SK-N-SH (cell line): Measurements from ENCODE around the gene PDE4B. TPM values are rescaled to one million over a fixed set of nuclear protein-coding genes. Genes with fewer than 3 reads are reported as not detected.

Experiments
- CTCF ChIA-PET: fragments of 300-600, 350-600 bp; formaldehyde crosslinking; extraction: SDS; loops from one replicate; lab custom pipeline; 2021; lab: Yijun Ruan, JAX
- POLR2A ChIA-PET: fragments of 350-600 bp; sonication (Branson Sonifier 250); formaldehyde crosslinking; extraction: SDS; loops from one replicate; lab custom pipeline; 2020; ENCODE audit warnings: antibody characterized with exemption, inconsistent platforms; lab: Yijun Ruan, JAX
- DNase-seq: peaks from one replicate; pipeline ENCODE4 v3.0.0; 2012
- H2AFZ ChIP-seq: fragments of 200-600 bp; sonication (generic); 2 replicates; pipeline ENCODE4 v1.8.1; 2016; ENCODE audit warnings: antibody characterized with exemption, mild to moderate bottlenecking, low read depth
- H3F3A ChIP-seq: fragments of 200-600 bp; sonication (generic); replicated peaks from 2 replicates; pipeline ENCODE3; 2016; ENCODE audit warnings: antibody characterized with exemption, mild to moderate bottlenecking; ENCODE audit not compliant: insufficient read depth
- H3K27ac ChIP-seq, 2 experiments: fragments of 200-500 bp in 1 of 2; fragments of 200-600 bp in 1 of 2; sonication (Bioruptor generic) in 1 of 2; sonication (generic), shearing (Covaris generic) in 1 of 2; 2 replicates each; pipeline versions ENCODE4 v1.5.1 to v1.6.1; 2014 to 2016; ENCODE audit warnings: low read depth in 2 of 2, inconsistent platforms in 1 of 2, low read length in 1 of 2, mild to moderate bottlenecking in 1 of 2, mixed read lengths in 1 of 2
- H3K27me3 ChIP-seq: fragments of 200-600 bp; sonication (generic), shearing (Covaris generic); 2 replicates; pipeline ENCODE4 v1.6.1; 2016; ENCODE audit warnings: mixed run types; ENCODE audit not compliant: insufficient read depth
- H3K36me3 ChIP-seq, 2 experiments: fragments of 200-500 bp in 1 of 2; fragments of 200-600 bp in 1 of 2; sonication (Bioruptor generic) in 1 of 2; sonication (generic) in 1 of 2; replicated peaks in 1 of 2; 2 replicates each; pipeline versions ENCODE3 to v1.5.1; 2014 to 2016; ENCODE audit warnings: low read length in 1 of 2, mild to moderate bottlenecking in 1 of 2; ENCODE audit not compliant: insufficient read depth in 2 of 2, control insufficient read depth in 1 of 2
- H3K4me1 ChIP-seq, 2 experiments: fragments of 200-500 bp in 1 of 2; fragments of 200-600 bp in 1 of 2; sonication (Bioruptor generic) in 1 of 2; sonication (generic), shearing (Covaris generic) in 1 of 2; 2 replicates each; pipeline versions ENCODE4 v1.5.1 to v1.6.1; 2014 to 2016; ENCODE audit warnings: low read depth in 1 of 2, low read length in 1 of 2, mixed run types in 1 of 2; ENCODE audit not compliant: insufficient read depth in 2 of 2, control insufficient read depth in 1 of 2
- H3K4me2 ChIP-seq: fragments of 200-600 bp; sonication (generic), shearing (Covaris generic); 2 replicates; pipeline ENCODE4 v1.6.1; 2017; ENCODE audit warnings: mixed run types
- H3K4me3 ChIP-seq, 2 experiments: fragments of 200-500 bp in 1 of 2; fragments of 200-600 bp in 1 of 2; sonication (Bioruptor generic) in 1 of 2; sonication (generic), shearing (Covaris generic) in 1 of 2; 2 replicates each; pipeline versions ENCODE4 v1.5.1 to v1.8.1; 2014 to 2016; ENCODE audit warnings: low read depth in 2 of 2, inconsistent platforms in 1 of 2, low read length in 1 of 2, mild to moderate bottlenecking in 1 of 2, mixed read lengths in 1 of 2, moderate library complexity in 1 of 2
- H3K79me2 ChIP-seq: fragments of 200-600 bp; sonication (generic); 2 replicates; pipeline ENCODE4 v1.8.1; 2017; ENCODE audit warnings: mild to moderate bottlenecking; ENCODE audit not compliant: insufficient read depth
- H3K9ac ChIP-seq: fragments of 200-600 bp; sonication (generic); 2 replicates; pipeline ENCODE4 v1.6.1; 2017; ENCODE audit warnings: mixed run types
- H3K9me2 ChIP-seq: fragments of 200-600 bp; sonication (generic); 2 replicates; pipeline ENCODE4 v1.6.1; 2017; ENCODE audit warnings: mixed run types
- H3K9me3 ChIP-seq: fragments of 200-600 bp; sonication (generic); 2 replicates; pipeline ENCODE4 v1.6.1; 2017; ENCODE audit warnings: mixed run types, mild to moderate bottlenecking, moderate library complexity
- H4K20me1 ChIP-seq: fragments of 200-600 bp; sonication (generic); 2 replicates; pipeline ENCODE4 v1.6.1; 2017; ENCODE audit warnings: mild to moderate bottlenecking, mixed run types; ENCODE audit not compliant: insufficient read depth
- CTCF ChIP-seq: fragments of 200-600 bp; sonication (generic); IDR thresholded peaks from 2 replicates; pipeline ENCODE4 v1.6.1; 2017; ENCODE audit warnings: antibody characterized with exemption, mild to moderate bottlenecking, moderate library complexity
- FOSL2 ChIP-seq: IDR thresholded peaks from 2 replicates; pipeline ENCODE4 v1.4.0; 2012; ENCODE audit warnings: low read depth, mild to moderate bottlenecking, moderate library complexity, borderline replicate concordance
- FOXM1 ChIP-seq: IDR thresholded peaks from 2 replicates; pipeline ENCODE4 v1.4.0; 2012; ENCODE audit warnings: low read depth, mild to moderate bottlenecking
- IRF3 ChIP-seq: fragments of 150-350 bp; IDR thresholded peaks from 2 replicates; pipeline ENCODE4 v1.6.1; 2016; ENCODE audit warnings: mild to moderate bottlenecking, low read depth, low read length
- NFIC ChIP-seq: IDR thresholded peaks from 2 replicates; pipeline ENCODE4 v1.4.0; 2012; ENCODE audit warnings: borderline replicate concordance
- NRF1 ChIP-seq: IDR thresholded peaks from 2 replicates; pipeline ENCODE4 v1.6.1; 2012; ENCODE audit warnings: low read depth, mild to moderate bottlenecking, low read length
- RFX5 ChIP-seq: IDR thresholded peaks from 2 replicates; pipeline ENCODE4 v1.6.1; 2012; ENCODE audit warnings: mild to moderate bottlenecking, improper control_type of control experiment, low read length
- USF2 ChIP-seq: fragments of 150-350 bp; IDR thresholded peaks from 2 replicates; pipeline ENCODE4 v1.6.1; 2017; ENCODE audit warnings: antibody characterized with exemption, low read length, low read depth, borderline replicate concordance
- WGBS: methylation state at CpG from one replicate; pipeline ENCODE4 v1.1.6; 2017; ENCODE audit warnings: low lambda C conversion rate; 5-methylcytosine and 5-hydroxymethylcytosine counted together
- polyA plus RNA-seq, 3 experiments: library from polyadenylated mRNA; depleted of rRNA; stranded (reverse); fragments of >200 nt; gene quantifications; 2 replicates each; pipeline ENCODE4 v1.2.3, GENCODE V29; 2012

The PDE4B gene
- polyA plus RNA-seq, 1 of the 3 experiments (the other 2 are of a cell fraction), result 1.9 TPM

- no peak for DNase-seq
These were observed 508.3 kb downstream of the PDE4B start for GRCh38 chr1:66300972-66301451.

More at GRCh38 chr1:66300972-66301451, 508.3 kb downstream of the PDE4B start:
- no peaks in the 10 kb centered on the region for H3K27me3 ChIP-seq
- 72% methylated on average over 4 of the region's 4 CpGs for WGBS
- no peaks in the 10 kb centered on the region for H4K20me1 ChIP-seq
- H3K27ac ChIP-seq, result no peak overlapping the region; a peak in 1 of 4 replicates
- TF ChIP-seq IRF3 (no peak), FOXM1 (no peak), RFX5 (no peak), NFIC (no peak), NRF1 (no peak), CTCF (no peak), USF2 (no peak), FOSL2 (no peak)
- TF ChIP-seq, all 33 proteins: peak for 0
- peak overlapping the region; percentile 43; the same call in 1 of the 2 replicates for H3K4me2 ChIP-seq
- H3K9me3 ChIP-seq, result no peaks in the 10 kb centered on the region
- H3K36me3 ChIP-seq, result peaks cover 0 to 4% of the 10 kb centered on the region in 2 experiments
- no peaks in the 10 kb centered on the region for H3K79me2 ChIP-seq
- H3K4me1 ChIP-seq, result peaks cover 0 to 3% of the 10 kb centered on the region in 2 experiments; a peak in 2 of 4 replicates
- CTCF ChIA-PET, result interaction anchor here (1.9 kb wide), 1 partner anchor 15 kb away, joined by 6 read pairs; no protein-coding TSS in a partner anchor
- no peaks in the 10 kb centered on the region for H3K9me2 ChIP-seq
- POLR2A ChIA-PET, result no interaction called here
- H3K9ac ChIP-seq, result peak overlapping the region; percentile 37
- H2AFZ ChIP-seq, result peak overlapping the region; percentile 60
- H3K4me3 ChIP-seq, result no peak overlapping the region; a peak in 1 of 4 replicates
- H3F3A ChIP-seq, result no peaks in the 10 kb centered on the region
